CD1c-positive myeloid dendritic cell (primary cell): ENCODE data around the gene EPHB1.
"Not testable (repeated sequence)": the region's sequence is repeated elsewhere in the genome, so short reads cannot be mapped to it uniquely, and the experiment has no call there.

Experiments used
- DNase-seq: peaks from one replicate; pipeline ENCODE4 v3.0.0-alpha.2; 2016; ENCODE audit errors: extremely low spot score

Gene EPHB1

GRCh38 chr3:135213822-135214221, 418.8 kb downstream of the EPHB1 start:
- DNase-seq: no peak

GRCh38 chr3:135214400-135214799, 419.3 kb downstream of the EPHB1 start:
- DNase-seq: no peak

GRCh38 chr3:135215516-135215915, 420.5 kb downstream of the EPHB1 start:
- DNase-seq: no peak

- DNase-seq: no peak
Measured at GRCh38 chr3:135216659-135217058, 421.6 kb downstream of the EPHB1 start.

- DNase-seq: no peak
Measured at GRCh38 chr3:135217730-135218129, 422.7 kb downstream of the EPHB1 start.

- DNase-seq: no peak
Measured at GRCh38 chr3:135218304-135218703, 423.2 kb downstream of the EPHB1 start.

- no peak for DNase-seq
Measured at GRCh38 chr3:135218782-135219181, 423.7 kb downstream of the EPHB1 start.

GRCh38 chr3:135224815-135225362, 429.8 kb downstream of the EPHB1 start:
- DNase-seq: no peak

- peak; percentile 29 for DNase-seq
Measured at GRCh38 chr3:135226057-135226456, 431.0 kb downstream of the EPHB1 start.

- peak; percentile 44 for DNase-seq
Measured at GRCh38 chr3:135228201-135228600, 433.1 kb downstream of the EPHB1 start.

GRCh38 chr3:135229018-135229495, 434.0 kb downstream of the EPHB1 start:
- DNase-seq: no peak

- no peak for DNase-seq
Measured at GRCh38 chr3:135231737-135232136, 436.7 kb downstream of the EPHB1 start.

- DNase-seq: no peak
Measured at GRCh38 chr3:135232226-135232625, 437.2 kb downstream of the EPHB1 start.

- not testable (repeated sequence) for DNase-seq
Measured at GRCh38 chr3:135233476-135233875, 438.4 kb downstream of the EPHB1 start.

- no peak for DNase-seq
Measured at GRCh38 chr3:135235541-135235940, 440.5 kb downstream of the EPHB1 start.

- DNase-seq: no peak
Measured at GRCh38 chr3:135237371-135238143, 442.5 kb downstream of the EPHB1 start.

GRCh38 chr3:135238236-135238830, 443.3 kb downstream of the EPHB1 start:
- no peak for DNase-seq

GRCh38 chr3:135238871-135239614, 444.0 kb downstream of the EPHB1 start:
- no peak for DNase-seq

- DNase-seq: no peak
Measured at GRCh38 chr3:135239615-135239884, 444.5 kb downstream of the EPHB1 start.

- no peak for DNase-seq
Measured at GRCh38 chr3:135240426-135240825, 445.4 kb downstream of the EPHB1 start.

GRCh38 chr3:135242285-135242684, 447.2 kb downstream of the EPHB1 start:
- no peak for DNase-seq

- DNase-seq: no peak
Measured at GRCh38 chr3:135243616-135244015, 448.6 kb downstream of the EPHB1 start.

- no peak for DNase-seq
Measured at GRCh38 chr3:135246027-135246426, 451.0 kb downstream of the EPHB1 start.
